ENCODE data around the gene C3orf20. TPM values are rescaled to one million over a fixed set of nuclear protein-coding genes. Genes with fewer than 3 reads are reported as not detected.

Gene C3orf20
- total and polyA plus RNA-seq, 2 experiments from 2014 or later, result not detected

DNA sequence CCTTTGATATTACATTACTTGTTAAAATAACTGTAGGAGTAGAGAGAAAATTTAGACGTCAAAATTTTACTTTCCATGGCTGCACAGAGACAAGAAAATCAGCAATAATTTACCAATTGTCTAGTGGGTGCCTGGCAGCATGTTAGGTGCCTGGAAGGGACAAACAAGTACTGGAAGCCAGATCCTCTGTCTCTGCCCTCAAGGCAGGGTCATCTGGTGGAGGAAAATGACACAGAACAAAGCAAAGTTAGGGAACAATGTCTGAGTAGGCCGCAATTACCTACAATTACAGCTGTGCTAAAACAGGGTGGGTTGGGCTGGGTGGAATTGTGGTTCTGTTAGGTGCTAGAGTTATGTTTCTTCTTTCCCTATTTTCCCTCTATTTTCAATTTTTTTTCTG lies 16.0 kb upstream of the C3orf20 start:
- H3K27me3 Mint-ChIP-seq (ENCODE audit: insufficient read depth, low read depth, poor library complexity), result no peaks in the 10 kb centered on the region
- H3K4me3 ChIP-seq, result no peak overlapping the region
- no peaks in the 10 kb centered on the region for H3K27me3 ChIP-seq (ENCODE audit: insufficient read depth)
- TF ChIP-seq ZNF331 (CRISPR knock-in tag; IDR thresholded peaks at IDR 0.05; ENCODE audit: low read depth), result no peak
- TF ChIP-seq, protein P1, sequence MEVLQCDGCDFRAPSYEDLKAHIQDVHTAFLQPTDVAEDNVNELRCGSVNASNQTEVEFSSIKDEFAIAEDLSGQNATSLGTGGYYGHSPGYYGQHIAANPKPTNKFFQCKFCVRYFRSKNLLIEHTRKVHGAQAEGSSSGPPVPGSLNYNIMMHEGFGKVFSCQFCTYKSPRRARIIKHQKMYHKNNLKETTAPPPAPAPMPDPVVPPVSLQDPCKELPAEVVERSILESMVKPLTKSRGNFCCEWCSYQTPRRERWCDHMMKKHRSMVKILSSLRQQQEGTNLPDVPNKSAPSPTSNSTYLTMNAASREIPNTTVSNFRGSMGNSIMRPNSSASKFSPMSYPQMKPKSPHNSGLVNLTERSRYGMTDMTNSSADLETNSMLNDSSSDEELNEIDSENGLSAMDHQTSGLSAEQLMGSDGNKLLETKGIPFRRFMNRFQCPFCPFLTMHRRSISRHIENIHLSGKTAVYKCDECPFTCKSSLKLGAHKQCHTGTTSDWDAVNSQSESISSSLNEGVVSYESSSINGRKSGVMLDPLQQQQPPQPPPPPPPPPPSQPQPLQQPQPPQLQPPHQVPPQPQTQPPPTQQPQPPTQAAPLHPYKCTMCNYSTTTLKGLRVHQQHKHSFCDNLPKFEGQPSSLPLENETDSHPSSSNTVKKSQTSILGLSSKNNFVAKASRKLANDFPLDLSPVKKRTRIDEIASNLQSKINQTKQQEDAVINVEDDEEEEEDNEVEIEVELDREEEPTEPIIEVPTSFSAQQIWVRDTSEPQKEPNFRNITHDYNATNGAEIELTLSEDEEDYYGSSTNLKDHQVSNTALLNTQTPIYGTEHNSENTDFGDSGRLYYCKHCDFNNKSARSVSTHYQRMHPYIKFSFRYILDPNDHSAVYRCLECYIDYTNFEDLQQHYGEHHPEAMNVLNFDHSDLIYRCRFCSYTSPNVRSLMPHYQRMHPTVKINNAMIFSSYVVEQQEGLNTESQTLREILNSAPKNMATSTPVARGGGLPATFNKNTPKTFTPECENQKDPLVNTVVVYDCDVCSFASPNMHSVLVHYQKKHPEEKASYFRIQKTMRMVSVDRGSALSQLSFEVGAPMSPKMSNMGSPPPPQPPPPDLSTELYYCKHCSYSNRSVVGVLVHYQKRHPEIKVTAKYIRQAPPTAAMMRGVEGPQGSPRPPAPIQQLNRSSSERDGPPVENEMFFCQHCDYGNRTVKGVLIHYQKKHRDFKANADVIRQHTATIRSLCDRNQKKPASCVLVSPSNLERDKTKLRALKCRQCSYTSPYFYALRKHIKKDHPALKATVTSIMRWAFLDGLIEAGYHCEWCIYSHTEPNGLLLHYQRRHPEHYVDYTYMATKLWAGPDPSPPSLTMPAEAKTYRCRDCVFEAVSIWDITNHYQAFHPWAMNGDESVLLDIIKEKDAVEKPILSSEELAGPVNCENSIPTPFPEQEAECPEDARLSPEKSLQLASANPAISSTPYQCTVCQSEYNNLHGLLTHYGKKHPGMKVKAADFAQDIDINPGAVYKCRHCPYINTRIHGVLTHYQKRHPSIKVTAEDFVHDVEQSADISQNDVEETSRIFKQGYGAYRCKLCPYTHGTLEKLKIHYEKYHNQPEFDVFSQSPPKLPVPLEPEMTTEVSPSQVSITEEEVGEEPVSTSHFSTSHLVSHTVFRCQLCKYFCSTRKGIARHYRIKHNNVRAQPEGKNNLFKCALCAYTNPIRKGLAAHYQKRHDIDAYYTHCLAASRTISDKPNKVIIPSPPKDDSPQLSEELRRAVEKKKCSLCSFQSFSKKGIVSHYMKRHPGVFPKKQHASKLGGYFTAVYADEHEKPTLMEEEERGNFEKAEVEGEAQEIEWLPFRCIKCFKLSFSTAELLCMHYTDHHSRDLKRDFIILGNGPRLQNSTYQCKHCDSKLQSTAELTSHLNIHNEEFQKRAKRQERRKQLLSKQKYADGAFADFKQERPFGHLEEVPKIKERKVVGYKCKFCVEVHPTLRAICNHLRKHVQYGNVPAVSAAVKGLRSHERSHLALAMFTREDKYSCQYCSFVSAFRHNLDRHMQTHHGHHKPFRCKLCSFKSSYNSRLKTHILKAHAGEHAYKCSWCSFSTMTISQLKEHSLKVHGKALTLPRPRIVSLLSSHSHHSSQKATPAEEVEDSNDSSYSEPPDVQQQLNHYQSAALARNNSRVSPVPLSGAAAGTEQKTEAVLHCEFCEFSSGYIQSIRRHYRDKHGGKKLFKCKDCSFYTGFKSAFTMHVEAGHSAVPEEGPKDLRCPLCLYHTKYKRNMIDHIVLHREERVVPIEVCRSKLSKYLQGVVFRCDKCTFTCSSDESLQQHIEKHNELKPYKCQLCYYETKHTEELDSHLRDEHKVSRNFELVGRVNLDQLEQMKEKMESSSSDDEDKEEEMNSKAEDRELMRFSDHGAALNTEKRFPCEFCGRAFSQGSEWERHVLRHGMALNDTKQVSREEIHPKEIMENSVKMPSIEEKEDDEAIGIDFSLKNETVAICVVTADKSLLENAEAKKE (CRISPR knock-in tag; IDR thresholded peaks at IDR 0.05), result no peak
- no peak for TF ChIP-seq STAT1 (IDR thresholded peaks at IDR 0.05; ENCODE audit: unreplicated experiment)
- no peak for TF ChIP-seq NANOG (IDR thresholded peaks at IDR 0.05; ENCODE audit: borderline replicate concordance)
- no peak for TF ChIP-seq POLR2AphosphoS5 (IDR thresholded peaks at IDR 0.05; ENCODE audit: low read depth)
- no peak for TF ChIP-seq EZH2 (IDR thresholded peaks at IDR 0.05; ENCODE audit: low read depth, unreplicated experiment)
- TF ChIP-seq JUNB (IDR thresholded peaks at IDR 0.05; ENCODE audit: unreplicated experiment), result no peak
- TF ChIP-seq, protein P2, sequence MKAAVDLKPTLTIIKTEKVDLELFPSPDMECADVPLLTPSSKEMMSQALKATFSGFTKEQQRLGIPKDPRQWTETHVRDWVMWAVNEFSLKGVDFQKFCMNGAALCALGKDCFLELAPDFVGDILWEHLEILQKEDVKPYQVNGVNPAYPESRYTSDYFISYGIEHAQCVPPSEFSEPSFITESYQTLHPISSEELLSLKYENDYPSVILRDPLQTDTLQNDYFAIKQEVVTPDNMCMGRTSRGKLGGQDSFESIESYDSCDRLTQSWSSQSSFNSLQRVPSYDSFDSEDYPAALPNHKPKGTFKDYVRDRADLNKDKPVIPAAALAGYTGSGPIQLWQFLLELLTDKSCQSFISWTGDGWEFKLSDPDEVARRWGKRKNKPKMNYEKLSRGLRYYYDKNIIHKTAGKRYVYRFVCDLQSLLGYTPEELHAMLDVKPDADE (IDR thresholded peaks at IDR 0.05), result no peak
- TF ChIP-seq, protein P3, sequence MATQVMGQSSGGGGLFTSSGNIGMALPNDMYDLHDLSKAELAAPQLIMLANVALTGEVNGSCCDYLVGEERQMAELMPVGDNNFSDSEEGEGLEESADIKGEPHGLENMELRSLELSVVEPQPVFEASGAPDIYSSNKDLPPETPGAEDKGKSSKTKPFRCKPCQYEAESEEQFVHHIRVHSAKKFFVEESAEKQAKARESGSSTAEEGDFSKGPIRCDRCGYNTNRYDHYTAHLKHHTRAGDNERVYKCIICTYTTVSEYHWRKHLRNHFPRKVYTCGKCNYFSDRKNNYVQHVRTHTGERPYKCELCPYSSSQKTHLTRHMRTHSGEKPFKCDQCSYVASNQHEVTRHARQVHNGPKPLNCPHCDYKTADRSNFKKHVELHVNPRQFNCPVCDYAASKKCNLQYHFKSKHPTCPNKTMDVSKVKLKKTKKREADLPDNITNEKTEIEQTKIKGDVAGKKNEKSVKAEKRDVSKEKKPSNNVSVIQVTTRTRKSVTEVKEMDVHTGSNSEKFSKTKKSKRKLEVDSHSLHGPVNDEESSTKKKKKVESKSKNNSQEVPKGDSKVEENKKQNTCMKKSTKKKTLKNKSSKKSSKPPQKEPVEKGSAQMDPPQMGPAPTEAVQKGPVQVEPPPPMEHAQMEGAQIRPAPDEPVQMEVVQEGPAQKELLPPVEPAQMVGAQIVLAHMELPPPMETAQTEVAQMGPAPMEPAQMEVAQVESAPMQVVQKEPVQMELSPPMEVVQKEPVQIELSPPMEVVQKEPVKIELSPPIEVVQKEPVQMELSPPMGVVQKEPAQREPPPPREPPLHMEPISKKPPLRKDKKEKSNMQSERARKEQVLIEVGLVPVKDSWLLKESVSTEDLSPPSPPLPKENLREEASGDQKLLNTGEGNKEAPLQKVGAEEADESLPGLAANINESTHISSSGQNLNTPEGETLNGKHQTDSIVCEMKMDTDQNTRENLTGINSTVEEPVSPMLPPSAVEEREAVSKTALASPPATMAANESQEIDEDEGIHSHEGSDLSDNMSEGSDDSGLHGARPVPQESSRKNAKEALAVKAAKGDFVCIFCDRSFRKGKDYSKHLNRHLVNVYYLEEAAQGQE (IDR thresholded peaks at IDR 0.05; ENCODE audit: unreplicated experiment), result no peak
- no peak for TF ChIP-seq EZH2phosphoT487 (IDR thresholded peaks at IDR 0.05; ENCODE audit: unreplicated experiment)
- TF ChIP-seq, protein P4, sequence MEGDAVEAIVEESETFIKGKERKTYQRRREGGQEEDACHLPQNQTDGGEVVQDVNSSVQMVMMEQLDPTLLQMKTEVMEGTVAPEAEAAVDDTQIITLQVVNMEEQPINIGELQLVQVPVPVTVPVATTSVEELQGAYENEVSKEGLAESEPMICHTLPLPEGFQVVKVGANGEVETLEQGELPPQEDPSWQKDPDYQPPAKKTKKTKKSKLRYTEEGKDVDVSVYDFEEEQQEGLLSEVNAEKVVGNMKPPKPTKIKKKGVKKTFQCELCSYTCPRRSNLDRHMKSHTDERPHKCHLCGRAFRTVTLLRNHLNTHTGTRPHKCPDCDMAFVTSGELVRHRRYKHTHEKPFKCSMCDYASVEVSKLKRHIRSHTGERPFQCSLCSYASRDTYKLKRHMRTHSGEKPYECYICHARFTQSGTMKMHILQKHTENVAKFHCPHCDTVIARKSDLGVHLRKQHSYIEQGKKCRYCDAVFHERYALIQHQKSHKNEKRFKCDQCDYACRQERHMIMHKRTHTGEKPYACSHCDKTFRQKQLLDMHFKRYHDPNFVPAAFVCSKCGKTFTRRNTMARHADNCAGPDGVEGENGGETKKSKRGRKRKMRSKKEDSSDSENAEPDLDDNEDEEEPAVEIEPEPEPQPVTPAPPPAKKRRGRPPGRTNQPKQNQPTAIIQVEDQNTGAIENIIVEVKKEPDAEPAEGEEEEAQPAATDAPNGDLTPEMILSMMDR (conservative IDR thresholded peaks at IDR 0.05; ENCODE audit: low read depth in 2 of 2), result no peak
- no peak for TF ChIP-seq ZNF114 (CRISPR knock-in tag; IDR thresholded peaks at IDR 0.05)
- peaks cover 14% of the 10 kb centered on the region; the same call in 1 of the 2 replicates for H4K20me1 ChIP-seq (replicated peaks; ENCODE audit: insufficient read depth)
- peaks cover 71% of the 10 kb centered on the region for H3K36me3 ChIP-seq (ENCODE audit: insufficient read depth)
- H3K4me1 ChIP-seq (ENCODE audit: insufficient read depth), result no peaks in the 10 kb centered on the region
- DNase-seq (ENCODE audit: low spot score) (no peak), ATAC-seq (no peak)
- no peaks in the 10 kb centered on the region for H3K79me2 ChIP-seq (replicated peaks; ENCODE audit: insufficient read depth)
- no peak overlapping the region for H2AFZ ChIP-seq
- no peaks in the 10 kb centered on the region for H3K9me2 ChIP-seq (ENCODE audit: insufficient read depth)
- no peak overlapping the region for H3K4me2 ChIP-seq
- H3F3A ChIP-seq (replicated peaks; ENCODE audit: low read depth), result no peaks in the 10 kb centered on the region
- no peak overlapping the region for H3K27ac ChIP-seq (ENCODE audit: low read depth)
- no peak overlapping the region for H3K4me3 Mint-ChIP-seq
- peaks cover 79% of the 10 kb centered on the region for H3K36me3 Mint-ChIP-seq (ENCODE audit: low read depth)
- H3K9me3 Mint-ChIP-seq, result no peaks in the 10 kb centered on the region
- no peaks in the 10 kb centered on the region for H3K4me1 Mint-ChIP-seq
- no peak overlapping the region for H3K27ac Mint-ChIP-seq
